NCI-H345 treated with DMSO at 0.1 percent for 48 hours (cell line): Measurements from ENCODE around the gene ARHGEF40.
"Not testable (repeated sequence)": the region's sequence is repeated elsewhere in the genome, so short reads cannot be mapped to it uniquely, and the experiment has no call there.

Experiments
- DNase-seq: peaks from one replicate; lab custom pipeline; 2025; ENCODE audit not compliant: unreplicated experiment; lab: John Stamatoyannopoulos, UW

The ARHGEF40 gene

GRCh38 chr14:21039585-21040369, 30.3 kb upstream of the ARHGEF40 start:
- DNase-seq, result no peak

DNA sequence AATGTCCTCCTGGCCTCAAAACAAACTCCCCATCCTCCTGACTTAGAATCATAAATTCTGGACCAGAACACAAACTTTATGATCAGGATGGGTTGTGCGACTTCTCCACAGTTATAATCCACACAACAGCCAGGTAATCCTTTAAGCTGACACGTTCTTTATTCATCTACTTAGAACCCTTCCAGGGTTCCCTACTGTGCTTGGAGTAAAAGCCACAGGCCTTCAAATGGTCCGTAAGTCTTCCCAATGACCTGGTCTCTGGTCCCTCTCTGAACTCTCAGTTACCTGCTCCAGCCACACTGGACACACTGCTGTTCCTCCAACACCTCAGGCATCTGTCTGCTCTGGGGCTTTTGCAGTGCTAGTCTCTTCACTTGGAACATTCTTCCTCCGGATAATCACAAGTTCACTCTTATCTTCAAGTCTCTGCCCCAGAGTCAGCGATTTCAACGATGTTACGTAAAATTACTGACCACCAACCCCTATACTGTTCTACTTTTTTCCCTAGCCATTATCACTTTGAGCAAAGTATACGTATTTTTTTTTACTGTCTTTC, 29.7 kb upstream of the ARHGEF40 start:
- no peak for DNase-seq

GRCh38 chr14:21040941-21041340, 29.2 kb upstream of the ARHGEF40 start:
- not testable (repeated sequence) for DNase-seq

DNA sequence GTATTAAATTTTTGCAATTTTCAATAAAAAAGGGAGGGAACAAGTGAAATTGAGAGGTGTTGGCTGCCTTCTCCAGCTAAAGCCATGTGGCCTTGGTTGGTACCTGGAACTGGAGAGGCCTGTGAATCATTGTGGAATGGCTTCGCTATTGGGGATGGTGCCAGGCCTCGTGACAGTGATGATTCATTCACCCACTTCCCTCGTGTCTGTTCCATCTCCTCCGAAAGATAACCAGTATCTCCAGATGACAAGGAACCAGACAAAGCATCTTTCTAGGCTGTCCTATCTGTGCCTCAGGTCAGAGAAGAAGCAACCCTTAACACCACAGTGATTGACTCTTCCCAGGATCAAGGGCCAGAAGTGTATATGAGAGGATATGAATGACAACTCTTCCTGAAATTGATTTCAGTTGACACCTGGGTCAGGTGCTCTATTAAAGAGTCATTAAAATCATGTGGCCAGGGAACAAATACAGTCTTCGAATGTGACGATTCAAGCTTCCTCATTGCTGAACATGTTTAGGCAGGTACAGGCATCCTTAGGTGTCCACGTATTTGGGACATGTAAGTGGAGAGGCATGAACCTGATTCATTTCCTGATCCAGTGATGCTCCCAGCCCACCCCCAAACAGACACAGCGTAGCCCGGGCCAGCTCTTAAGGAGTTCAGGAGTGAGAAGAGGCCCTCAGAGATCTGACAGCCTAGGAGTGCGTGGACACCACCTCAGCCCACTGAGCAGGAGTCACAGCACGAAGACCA, 28.2 kb upstream of the ARHGEF40 start, which contains the start of gene RNASE7:
Gene RNASE7, plus strand, starts transcription at position 687 of the 758 bp plus-strand sequence. CDS start 631 bp downstream, outside the sequence.
- DNase-seq, result no peak

DNA sequence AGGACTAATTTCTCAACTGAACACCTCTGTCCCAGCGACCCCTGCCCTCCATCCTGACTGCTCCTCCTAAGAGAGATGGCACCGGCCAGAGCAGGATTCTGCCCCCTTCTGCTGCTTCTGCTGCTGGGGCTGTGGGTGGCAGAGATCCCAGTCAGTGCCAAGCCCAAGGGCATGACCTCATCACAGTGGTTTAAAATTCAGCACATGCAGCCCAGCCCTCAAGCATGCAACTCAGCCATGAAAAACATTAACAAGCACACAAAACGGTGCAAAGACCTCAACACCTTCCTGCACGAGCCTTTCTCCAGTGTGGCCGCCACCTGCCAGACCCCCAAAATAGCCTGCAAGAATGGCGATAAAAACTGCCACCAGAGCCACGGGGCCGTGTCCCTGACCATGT, 27.2 kb upstream of the ARHGEF40 start:
- DNase-seq, result no peak

GRCh38 chr14:21043387-21043973, 26.6 kb upstream of the ARHGEF40 start:
- DNase-seq, result no peak

GRCh38 chr14:21043974-21044618, 26.0 kb upstream of the ARHGEF40 start:
- DNase-seq, result no peak

DNA sequence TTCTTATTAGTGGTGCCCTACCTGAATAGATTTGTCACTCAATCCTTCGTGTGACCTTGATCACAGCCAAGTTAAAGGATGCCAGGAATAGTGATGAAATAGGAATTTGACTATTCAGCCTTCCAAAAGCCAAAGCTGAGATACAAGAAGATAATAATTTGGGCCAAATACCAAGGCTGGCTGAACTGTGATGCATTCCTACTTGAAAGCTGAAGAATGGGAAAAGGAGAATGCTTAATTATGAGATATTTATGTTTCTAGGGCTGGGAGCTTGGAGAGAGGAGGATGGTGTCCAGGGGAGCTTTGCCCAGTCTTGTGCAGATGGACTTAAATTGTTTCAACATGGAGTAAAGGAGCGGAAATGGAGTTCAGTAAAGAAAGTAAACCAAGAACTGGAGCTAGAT, 22.7 kb upstream of the ARHGEF40 start:
- no peak for DNase-seq

DNA sequence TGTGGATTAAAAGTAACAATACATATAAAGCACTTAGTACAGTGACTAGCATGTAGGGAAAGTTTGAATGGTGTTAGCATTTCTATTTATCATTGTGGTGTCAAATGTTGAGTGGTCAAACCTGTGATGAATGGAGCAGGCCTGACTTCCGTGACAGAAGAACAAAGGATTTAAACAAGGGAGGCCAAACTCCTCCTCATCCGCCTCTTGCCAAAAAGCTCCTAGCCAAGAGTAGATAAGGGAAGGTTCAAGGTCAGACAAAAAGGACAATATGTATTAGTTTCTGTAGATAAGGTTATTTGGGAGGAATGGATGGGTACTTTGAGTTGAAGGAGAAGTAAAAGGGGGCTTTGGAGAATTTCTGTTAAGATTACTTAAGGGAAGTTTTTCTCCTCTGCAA, 21.5 kb upstream of the ARHGEF40 start:
- no peak for DNase-seq

DNA sequence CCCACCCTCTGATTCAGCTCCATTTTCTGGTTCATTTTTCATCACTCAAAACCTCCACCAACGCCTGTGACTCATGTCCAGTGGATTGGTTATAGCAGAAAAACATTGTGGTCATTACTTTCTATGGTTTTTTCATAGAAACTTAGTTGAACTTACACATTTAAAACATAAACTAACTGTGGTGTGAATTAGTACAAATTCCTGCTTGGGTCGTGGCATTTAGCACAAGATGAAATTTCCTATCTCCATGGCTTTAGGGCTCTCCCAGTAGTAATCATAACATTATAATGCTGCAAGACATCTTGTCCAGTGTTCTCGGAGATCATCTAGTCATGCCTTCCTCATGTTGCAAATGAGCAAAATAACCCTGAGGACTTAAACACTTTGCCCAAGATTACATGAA, 20.8 kb upstream of the ARHGEF40 start:
- DNase-seq, result no peak

DNA sequence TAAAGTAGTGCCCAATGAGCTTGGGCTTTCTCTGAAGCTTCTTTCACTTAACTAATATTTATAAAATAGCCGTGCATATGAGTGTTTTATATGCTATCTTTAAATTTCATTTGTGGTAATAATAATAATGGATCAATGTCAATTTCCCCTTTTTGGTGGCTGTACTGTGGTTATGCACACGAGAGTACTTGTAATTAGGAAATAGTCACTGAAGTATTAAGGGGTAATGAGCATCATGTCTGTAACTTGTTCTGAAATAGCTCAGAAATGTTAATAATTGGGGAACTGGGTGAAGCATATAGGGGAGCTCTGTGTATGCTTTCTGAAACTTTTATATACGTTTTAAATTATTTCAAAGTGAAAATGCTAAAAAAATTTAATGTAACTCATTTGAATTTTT, 19.5 kb upstream of the ARHGEF40 start:
- DNase-seq, result no peak

DNA sequence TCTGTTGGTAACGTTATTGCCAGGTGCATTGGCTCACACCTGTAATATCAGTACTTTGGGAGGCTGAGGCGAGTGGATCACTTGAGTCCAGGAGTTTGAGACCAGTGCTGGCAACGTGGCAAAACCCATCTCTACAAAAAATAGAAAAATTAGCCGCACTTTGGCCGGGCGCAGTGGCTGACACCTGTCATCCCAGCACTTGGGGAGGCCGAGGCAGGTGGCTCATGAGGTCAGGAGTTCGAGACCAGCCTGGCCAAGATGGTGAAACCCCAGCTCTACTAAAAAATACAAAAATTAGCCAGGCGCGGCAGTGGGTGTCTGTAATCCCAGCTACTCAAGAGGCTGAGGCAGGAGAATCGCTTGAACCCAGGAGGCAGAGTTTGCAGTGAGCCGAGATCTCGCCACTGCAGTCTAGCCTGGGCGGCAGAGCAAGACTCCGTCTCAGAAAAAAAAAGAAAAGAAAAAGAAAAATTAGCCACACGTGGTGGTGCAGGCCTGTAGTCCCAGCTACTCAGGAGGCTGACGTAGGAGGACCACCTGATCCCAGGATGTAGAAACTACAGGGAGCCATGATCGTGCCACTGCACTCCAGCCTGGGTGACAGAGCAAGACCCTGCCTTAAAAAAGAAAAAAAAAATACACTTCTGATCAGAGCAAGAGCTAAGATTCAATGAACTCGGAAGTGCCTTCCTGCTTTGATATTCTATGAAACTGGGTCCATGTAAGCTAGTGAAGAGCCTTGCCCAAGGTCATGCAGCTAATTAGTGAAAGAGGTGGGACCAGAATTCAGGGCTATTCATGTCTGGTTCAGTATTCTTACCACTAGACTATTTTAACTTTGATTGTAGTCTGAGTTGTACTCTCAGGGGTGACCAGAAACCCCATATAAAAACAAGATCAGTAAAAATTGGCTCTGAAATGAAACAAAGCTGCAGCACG, 16.7 kb upstream of the ARHGEF40 start:
- DNase-seq, result no peak

DNA sequence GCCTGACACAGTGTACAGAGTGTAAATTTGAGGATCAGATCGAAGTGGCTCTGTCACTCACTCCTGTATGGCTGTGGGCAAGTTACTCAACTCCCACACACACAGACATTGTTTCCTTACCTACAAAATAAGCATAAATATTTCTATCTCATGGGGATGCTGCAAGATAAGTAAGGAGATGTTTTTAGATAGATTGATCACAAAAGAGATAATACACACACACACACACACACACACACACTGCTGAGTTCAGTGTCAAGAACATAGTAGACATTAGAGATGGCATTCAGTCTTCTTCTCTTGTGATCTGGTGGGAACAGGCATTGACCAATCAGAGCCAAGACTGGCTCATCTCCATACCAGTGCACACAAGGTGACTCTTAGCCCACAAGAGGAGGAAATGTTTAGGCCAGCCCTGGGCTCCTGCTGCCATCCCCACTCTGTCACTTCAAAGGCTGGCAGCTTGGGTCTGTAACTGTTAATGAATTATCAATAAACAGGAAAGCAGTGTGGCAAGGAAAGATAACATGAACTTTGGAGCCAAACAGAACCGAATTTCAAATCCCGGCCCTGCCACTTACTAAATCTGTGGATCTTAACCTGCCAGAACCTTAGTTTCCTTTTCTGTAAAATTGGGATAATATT, 15.9 kb upstream of the ARHGEF40 start:
- no peak for DNase-seq

GRCh38 chr14:21054768-21055145, 15.3 kb upstream of the ARHGEF40 start:
- DNase-seq, result no peak

GRCh38 chr14:21055432-21056117, 14.5 kb upstream of the ARHGEF40 start:
- DNase-seq, result no peak

DNA sequence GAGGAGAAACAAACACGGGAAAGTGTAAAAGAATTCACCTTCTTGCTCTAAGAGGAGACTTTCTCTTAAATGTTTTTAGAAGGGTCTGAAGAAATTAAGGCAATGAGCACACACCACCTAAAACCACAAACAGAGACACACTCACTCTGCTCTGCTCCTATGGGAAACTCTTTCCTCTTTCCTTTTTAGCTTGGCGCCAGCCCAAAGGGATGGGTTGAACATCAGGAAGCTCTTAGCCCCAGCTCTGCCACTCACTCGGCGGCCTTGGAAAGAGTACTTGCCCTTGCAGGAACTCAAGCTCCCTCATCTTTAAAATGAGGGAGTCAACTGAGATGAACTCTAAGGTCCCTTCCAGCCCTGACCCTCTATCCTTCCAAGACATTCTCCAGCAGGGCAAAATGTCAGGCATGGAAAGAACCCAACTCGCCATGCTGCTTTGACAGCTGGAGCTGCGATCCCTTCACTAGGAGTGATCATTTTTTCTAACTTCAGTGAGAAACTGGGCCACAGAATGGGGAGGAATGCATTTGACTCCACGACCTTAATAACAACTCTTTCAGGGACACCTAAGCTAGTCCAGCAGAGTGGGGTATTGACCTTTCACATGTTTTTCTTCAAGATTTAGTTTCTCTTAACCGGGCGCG, 13.5 kb upstream of the ARHGEF40 start:
- DNase-seq, result no peak

GRCh38 chr14:21057803-21058675, 12.1 kb upstream of the ARHGEF40 start, which contains the start of gene RNASE8:
RNASE8 (plus strand) TSS chr14:21057822; CDS start chr14:21057893, 71 bp downstream.
- no peak for DNase-seq
